ENCODE data around the gene PYCR2. TPM values are rescaled to one million over a fixed set of nuclear protein-coding genes. Genes with fewer than 3 reads are reported as not detected.

PYCR2 gene
- total and polyA plus RNA-seq, 10 of the 15 experiments (the other 5 are each of a cell fraction or from before 2014, with no cell fraction given): 1.7 to 81.8 (median 54.9) TPM

DNA sequence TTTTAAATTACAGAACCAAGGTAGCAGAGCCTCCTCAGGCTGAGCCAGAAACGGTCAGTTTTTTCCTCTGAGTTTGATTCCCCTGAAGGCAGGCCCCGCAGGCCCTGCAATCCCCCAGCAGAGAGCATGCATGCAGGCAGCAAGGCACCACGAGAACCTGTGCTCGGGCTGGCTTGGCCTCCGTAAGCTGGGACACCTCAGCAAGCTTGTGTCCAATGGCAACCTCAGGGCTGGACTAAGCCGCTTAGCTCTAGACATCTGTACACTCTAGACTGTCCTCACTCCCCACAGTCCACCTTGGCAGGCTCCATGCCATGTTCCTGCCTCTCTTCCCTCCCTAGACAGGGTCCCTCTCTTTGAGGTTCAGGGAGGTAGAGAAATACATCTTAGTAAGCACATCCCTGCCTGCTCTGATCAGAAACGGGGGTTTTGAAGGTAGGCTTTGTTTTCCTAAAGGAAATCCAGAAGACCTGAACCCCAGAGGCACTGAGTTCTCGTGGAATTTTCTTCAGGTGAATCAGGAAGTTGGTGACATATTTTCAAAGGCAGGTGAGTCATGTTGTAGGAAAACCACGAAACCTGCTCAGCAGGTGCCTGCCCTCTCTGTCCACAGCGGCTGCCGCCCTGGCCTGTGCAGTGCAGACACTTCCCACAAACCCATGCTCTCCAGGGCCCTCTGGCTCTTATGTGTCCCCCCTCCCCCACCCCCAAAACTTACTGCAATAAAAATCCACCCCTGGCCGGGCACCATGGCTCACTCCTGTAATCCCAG, 48.8 kb downstream of the PYCR2 start:
- CTCF ChIA-PET: interaction anchor here (0.7 kb wide), 1 partner anchor 296 kb away, joined by 4 read pairs; no protein-coding TSS in a partner anchor
- no peak overlapping the region for H3K4me3 ChIP-seq
- DNase-seq (ENCODE audit: low read depth, low spot score): no peak
- no TSS peak for BruUV-seq (replicated peaks)
- SMC1A ChIA-PET (ENCODE audit: uncharacterized antibody, unreplicated experiment): interaction anchor here (1.1 kb wide), 1 partner anchor 98 kb away, joined by 3 read pairs; no protein-coding TSS in a partner anchor
- H3K27me3 ChIP-seq (replicated peaks in 1 of 2; ENCODE audit: control insufficient read depth in 2 of 2, insufficient read depth in 2 of 2, low read length in 1 of 2): no peaks in the 10 kb centered on the region
- 91% methylated on average over 12 of the region's 12 CpGs for WGBS (ENCODE audit: insufficient coverage, insufficient replicate concordance, low lambda C conversion rate, missing lambda C conversion rate)
- H3K27ac ChIP-seq (ENCODE audit: control insufficient read depth, insufficient read depth): no peak overlapping the region
- H3K36me3 ChIP-seq (ENCODE audit: control insufficient read depth in 2 of 2, insufficient read depth in 2 of 2, low read length in 1 of 2): peaks cover 4 to 8% of the 10 kb centered on the region in 2 experiments; a peak in 3 of 4 replicates
- ATAC-seq: no peak
- H3K4me2 ChIP-seq (ENCODE audit: control insufficient read depth, insufficient read depth): no peak overlapping the region
- intact Hi-C loops (cut with micrococcal nuclease; ENCODE audit: unreplicated experiment) (no loop called here), in situ Hi-C loops (cut with MboI) (no loop called here)
- H3K4me1 ChIP-seq (ENCODE audit: control insufficient read depth, insufficient read depth, low read length): peaks cover 12% of the 10 kb centered on the region
- POLR2A ChIA-PET: no interaction called here
- 0 out of 2 replicates have a peak, but pooled peaks cover 3% of the 10 kb centered on the region for H4K20me1 ChIP-seq (ENCODE audit: control insufficient read depth, insufficient read depth)
- H3K79me2 ChIP-seq (ENCODE audit: control insufficient read depth, insufficient read depth, low read length): peaks cover 4% of the 10 kb centered on the region
- H2AFZ ChIP-seq (ENCODE audit: control insufficient read depth, low read depth, low read length): no peak overlapping the region
- FAIRE-seq: no peak
- no peak overlapping the region for H3K9ac ChIP-seq (ENCODE audit: control insufficient read depth, insufficient read depth, low read length)
- RAD21 ChIA-PET (ENCODE audit: unreplicated experiment): no interaction called here
- no peaks in the 10 kb centered on the region for H3K9me3 ChIP-seq (replicated peaks; ENCODE audit: control insufficient read depth, insufficient read depth, low read length)
- TF ChIP-seq, protein P1, sequence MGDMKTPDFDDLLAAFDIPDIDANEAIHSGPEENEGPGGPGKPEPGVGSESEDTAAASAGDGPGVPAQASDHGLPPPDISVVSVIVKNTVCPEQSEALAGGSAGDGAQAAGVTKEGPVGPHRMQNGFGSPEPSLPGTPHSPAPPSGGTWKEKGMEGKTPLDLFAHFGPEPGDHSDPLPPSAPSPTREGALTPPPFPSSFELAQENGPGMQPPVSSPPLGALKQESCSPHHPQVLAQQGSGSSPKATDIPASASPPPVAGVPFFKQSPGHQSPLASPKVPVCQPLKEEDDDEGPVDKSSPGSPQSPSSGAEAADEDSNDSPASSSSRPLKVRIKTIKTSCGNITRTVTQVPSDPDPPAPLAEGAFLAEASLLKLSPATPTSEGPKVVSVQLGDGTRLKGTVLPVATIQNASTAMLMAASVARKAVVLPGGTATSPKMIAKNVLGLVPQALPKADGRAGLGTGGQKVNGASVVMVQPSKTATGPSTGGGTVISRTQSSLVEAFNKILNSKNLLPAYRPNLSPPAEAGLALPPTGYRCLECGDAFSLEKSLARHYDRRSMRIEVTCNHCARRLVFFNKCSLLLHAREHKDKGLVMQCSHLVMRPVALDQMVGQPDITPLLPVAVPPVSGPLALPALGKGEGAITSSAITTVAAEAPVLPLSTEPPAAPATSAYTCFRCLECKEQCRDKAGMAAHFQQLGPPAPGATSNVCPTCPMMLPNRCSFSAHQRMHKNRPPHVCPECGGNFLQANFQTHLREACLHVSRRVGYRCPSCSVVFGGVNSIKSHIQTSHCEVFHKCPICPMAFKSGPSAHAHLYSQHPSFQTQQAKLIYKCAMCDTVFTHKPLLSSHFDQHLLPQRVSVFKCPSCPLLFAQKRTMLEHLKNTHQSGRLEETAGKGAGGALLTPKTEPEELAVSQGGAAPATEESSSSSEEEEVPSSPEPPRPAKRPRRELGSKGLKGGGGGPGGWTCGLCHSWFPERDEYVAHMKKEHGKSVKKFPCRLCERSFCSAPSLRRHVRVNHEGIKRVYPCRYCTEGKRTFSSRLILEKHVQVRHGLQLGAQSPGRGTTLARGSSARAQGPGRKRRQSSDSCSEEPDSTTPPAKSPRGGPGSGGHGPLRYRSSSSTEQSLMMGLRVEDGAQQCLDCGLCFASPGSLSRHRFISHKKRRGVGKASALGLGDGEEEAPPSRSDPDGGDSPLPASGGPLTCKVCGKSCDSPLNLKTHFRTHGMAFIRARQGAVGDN (IDR thresholded peaks at IDR 0.05): no peak
- no peak for TF ChIP-seq TAF1 (IDR thresholded peaks at IDR 0.05; ENCODE audit: borderline replicate concordance, low read depth, low read length)
- no peak for TF ChIP-seq TCF12 (IDR thresholded peaks at IDR 0.05; ENCODE audit: low read depth, low read length)
- no peak for TF ChIP-seq RUNX3 (IDR thresholded peaks at IDR 0.05; ENCODE audit: low read length)
- no peak for TF ChIP-seq KAT2A (conservative IDR thresholded peaks at IDR 0.05; ENCODE audit: control insufficient read depth, low read depth, low read length)
- no peak for TF ChIP-seq GATAD2B (conservative IDR thresholded peaks at IDR 0.05; ENCODE audit: low read depth)
- no peak for TF ChIP-seq SRF (IDR thresholded peaks at IDR 0.05; ENCODE audit: low read depth in 2 of 2, low read length in 2 of 2)
- TF ChIP-seq, protein P2, sequence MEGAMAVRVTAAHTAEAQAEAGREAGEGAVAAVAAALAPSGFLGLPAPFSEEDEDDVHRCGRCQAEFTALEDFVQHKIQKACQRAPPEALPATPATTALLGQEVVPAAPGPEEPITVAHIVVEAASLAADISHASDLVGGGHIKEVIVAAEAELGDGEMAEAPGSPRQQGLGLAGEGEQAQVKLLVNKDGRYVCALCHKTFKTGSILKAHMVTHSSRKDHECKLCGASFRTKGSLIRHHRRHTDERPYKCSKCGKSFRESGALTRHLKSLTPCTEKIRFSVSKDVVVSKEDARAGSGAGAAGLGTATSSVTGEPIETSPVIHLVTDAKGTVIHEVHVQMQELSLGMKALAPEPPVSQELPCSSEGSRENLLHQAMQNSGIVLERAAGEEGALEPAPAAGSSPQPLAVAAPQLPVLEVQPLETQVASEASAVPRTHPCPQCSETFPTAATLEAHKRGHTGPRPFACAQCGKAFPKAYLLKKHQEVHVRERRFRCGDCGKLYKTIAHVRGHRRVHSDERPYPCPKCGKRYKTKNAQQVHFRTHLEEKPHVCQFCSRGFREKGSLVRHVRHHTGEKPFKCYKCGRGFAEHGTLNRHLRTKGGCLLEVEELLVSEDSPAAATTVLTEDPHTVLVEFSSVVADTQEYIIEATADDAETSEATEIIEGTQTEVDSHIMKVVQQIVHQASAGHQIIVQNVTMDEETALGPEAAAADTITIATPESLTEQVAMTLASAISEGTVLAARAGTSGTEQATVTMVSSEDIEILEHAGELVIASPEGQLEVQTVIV (IDR thresholded peaks at IDR 0.05; ENCODE audit: borderline replicate concordance, partially characterized antibody): no peak
- TF ChIP-seq, protein P3, sequence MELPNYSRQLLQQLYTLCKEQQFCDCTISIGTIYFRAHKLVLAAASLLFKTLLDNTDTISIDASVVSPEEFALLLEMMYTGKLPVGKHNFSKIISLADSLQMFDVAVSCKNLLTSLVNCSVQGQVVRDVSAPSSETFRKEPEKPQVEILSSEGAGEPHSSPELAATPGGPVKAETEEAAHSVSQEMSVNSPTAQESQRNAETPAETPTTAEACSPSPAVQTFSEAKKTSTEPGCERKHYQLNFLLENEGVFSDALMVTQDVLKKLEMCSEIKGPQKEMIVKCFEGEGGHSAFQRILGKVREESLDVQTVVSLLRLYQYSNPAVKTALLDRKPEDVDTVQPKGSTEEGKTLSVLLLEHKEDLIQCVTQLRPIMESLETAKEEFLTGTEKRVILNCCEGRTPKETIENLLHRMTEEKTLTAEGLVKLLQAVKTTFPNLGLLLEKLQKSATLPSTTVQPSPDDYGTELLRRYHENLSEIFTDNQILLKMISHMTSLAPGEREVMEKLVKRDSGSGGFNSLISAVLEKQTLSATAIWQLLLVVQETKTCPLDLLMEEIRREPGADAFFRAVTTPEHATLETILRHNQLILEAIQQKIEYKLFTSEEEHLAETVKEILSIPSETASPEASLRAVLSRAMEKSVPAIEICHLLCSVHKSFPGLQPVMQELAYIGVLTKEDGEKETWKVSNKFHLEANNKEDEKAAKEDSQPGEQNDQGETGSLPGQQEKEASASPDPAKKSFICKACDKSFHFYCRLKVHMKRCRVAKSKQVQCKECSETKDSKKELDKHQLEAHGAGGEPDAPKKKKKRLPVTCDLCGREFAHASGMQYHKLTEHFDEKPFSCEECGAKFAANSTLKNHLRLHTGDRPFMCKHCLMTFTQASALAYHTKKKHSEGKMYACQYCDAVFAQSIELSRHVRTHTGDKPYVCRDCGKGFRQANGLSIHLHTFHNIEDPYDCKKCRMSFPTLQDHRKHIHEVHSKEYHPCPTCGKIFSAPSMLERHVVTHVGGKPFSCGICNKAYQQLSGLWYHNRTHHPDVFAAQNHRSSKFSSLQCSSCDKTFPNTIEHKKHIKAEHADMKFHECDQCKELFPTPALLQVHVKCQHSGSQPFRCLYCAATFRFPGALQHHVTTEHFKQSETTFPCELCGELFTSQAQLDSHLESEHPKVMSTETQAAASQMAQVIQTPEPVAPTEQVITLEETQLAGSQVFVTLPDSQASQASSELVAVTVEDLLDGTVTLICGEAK (IDR thresholded peaks at IDR 0.05; ENCODE audit: borderline replicate concordance): no peak
- TF ChIP-seq GABPA (IDR thresholded peaks at IDR 0.05; ENCODE audit: low read depth): no peak
- TF ChIP-seq, protein P4, sequence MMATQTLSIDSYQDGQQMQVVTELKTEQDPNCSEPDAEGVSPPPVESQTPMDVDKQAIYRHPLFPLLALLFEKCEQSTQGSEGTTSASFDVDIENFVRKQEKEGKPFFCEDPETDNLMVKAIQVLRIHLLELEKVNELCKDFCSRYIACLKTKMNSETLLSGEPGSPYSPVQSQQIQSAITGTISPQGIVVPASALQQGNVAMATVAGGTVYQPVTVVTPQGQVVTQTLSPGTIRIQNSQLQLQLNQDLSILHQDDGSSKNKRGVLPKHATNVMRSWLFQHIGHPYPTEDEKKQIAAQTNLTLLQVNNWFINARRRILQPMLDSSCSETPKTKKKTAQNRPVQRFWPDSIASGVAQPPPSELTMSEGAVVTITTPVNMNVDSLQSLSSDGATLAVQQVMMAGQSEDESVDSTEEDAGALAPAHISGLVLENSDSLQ (IDR thresholded peaks at IDR 0.05): no peak
